HG02981 (cell line): ENCODE data around the gene CFAP157.

ENCODE experiments used
- ATAC-seq: cut with Tn5 transposase; IDR thresholded peaks from one replicate; pipeline ENCODE4 v1.9.1; 2021; ENCODE audit warnings: mild to moderate bottlenecking, moderate library complexity; ENCODE audit not compliant: unreplicated experiment

Gene CFAP157

DNA sequence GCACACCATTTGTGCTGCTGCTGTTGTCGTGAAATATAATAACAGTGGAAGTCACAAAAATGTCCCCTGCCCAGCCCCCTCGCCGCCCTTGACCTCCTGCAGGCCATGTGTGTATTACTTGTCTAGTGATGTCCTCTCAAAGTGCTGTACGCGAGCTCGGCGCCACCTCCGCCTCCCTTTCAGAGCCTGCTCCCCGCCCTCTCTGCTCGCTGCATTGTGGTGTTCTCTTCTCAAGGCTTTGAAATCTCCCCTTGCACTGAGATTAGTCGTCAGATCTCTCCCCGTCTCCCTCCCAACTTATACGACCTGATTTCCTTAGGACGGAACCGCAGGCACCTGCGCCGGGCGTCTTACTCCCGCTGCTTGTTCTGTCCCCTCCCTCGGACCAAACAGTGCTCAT lies 14.7 kb upstream of the CFAP157 start:
- ATAC-seq: no peak

DNA sequence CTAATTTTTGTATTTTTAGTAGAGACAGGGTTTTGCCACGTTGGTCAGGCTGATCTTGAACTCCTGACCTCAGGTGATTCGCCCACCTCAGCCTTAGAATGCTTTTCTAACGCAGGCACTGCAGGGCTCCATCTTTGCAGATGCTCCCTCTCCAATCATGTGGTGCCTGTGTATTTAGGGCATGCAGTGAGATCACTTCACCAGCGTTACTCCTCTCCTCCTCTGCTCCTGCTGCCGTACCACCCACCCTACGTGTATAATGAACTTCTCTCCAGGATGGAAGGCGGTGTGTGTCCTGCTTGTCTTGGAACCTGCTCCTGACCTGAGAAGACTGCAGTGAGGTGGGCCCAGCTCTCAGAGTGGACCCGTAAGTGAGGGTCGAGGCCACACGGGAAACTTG lies 13.6 kb upstream of the CFAP157 start:
- ATAC-seq: no peak

DNA sequence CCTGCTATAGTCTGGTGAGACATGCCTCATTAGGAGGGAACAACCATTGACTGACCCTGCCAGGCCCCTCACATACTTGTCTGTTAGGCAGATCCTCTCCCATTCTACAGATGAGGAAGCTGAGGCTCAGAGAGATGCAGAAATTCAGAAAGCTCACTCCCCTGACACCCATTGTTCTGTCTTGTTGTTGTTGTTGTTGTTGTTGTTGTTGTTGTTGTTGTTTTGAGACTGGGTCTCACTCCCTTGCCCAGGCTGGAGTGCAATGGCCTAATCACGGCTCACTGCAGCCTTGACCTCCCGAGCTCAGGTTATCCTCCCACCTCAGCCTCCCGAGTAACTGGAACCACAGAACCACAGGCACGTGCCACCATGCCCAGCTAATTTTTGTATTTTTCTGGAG lies 13.1 kb upstream of the CFAP157 start:
- ATAC-seq: no peak

DNA sequence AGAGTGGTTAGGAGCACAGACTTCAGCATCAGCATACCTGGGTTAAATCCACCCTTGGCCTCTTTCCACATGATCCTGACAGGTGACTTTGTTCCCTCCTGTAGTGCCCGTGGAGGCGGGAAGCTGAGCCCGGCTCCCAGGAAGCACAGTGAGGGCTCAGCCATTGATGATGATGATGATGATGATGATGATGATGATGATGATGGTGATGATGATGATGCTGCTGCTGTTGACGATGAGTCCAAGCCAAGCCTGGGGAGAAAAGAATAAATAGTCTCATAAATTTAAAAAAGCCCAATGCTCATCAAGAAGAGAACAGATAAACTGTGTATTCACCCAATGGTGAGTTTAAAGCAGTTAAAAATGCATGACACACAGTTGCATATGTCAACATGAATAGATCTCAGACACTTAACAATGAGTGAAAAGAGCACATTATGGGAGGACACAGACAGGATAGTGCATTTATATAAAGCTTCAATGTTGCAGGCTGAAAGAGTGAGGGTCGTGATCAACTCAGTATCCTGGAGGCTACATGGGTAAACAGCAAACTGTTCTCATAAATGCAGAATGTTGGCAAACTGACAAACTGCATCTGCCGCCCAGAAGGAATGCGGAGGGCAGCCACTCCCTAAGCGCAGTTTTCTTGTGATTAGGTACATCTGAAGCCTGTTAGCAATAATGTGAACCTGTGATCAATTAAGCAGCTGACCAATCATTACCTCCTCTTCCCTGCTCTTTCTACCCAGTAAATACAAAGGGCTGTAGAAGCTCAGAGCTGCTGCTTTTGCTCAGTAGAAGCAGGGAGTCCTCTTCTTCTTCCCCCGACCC lies 11.7 kb upstream of the CFAP157 start:
- ATAC-seq: no peak

DNA sequence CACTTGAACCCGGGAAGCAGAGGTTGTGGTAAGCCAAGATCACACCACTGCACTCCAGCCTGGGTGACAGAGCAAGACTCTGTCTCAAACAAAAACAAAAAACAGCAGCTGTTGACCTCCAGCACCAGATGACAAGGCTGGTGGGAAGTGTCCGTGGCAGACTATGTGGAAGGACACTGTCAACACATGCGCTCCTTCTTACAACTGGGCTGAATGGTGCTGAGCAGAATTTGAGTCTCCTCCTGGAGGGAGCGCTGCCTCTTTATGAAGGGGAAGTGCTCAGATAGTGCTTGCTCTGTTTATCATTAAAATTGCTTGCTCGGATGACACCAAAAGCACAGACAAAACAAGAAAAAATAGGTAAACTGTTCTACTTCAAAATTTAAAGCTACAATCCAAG lies 9.2 kb upstream of the CFAP157 start:
- ATAC-seq: no peak

DNA sequence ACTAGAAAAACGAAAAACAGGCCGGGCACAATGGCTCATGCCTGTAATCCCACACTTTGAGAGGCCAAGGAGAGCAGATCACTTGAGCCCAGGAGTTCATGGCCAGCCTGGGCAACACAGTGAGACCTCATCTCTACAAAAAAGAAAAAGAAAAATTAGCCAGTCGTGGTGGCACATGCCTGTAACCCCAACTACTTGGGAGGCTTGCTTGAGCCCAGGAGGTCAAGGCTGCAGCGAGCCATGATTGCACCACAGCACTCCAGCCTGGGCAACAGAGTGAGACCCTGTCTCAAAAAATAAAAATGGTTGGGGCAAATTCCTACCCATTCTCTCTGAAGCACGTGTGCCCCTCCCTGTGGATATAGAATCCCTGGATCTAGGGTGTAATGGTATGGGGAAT lies 8.4 kb upstream of the CFAP157 start:
- no peak for ATAC-seq

DNA sequence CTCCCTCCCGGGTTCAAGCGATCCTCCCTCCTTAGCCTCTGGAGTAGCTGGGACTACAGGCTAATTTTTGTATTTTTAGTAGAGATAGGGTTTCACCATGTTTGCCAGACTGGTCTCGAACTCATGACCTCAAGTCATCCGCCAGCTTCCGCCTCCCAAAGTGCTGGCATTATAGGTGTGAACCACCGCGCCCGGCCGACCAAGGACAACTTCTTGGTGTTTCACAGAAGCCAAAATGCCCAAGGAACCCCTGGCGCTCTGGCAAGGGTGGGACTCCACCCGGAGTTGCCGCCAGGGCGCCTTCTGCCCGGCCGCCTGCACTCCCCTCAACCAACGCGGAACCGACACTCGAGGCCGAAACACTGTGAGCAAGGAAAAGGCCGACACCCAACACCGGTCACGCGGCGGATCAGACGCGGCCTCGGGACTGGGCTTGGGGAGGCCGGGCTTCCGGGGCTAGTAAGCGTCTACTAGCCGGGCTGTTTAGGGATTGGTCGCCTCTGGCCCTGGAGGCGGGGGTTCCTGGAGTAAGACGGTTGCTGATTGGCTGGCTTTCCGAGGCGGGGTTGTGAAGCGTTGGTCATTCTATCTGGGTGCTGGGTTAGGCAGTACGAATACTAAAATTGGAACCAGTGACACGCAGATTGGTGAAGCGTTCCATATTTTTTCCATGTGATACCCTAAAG lies 7.7 kb upstream of the CFAP157 start:
- ATAC-seq: peak; percentile 91

DNA sequence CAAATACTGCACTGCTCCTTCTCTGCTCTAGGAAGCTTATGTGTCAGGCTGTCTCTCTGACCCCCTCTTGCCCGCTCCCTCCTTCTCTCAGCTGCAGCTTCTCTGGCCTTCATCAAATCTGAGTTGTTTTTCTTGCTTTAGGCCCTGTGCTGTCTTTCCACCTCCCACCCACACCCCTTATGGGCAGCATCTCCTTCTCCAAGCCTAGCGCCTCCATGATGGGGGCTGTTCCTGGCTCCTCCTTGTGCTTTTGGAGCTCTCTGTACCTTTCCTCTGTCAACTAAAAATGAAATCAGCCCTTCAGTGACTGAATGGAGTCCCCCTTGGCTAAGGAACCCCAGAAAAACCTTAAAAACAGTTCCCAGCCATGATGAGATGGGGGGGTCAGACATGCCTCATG lies 6.6 kb upstream of the CFAP157 start:
- no peak for ATAC-seq

DNA sequence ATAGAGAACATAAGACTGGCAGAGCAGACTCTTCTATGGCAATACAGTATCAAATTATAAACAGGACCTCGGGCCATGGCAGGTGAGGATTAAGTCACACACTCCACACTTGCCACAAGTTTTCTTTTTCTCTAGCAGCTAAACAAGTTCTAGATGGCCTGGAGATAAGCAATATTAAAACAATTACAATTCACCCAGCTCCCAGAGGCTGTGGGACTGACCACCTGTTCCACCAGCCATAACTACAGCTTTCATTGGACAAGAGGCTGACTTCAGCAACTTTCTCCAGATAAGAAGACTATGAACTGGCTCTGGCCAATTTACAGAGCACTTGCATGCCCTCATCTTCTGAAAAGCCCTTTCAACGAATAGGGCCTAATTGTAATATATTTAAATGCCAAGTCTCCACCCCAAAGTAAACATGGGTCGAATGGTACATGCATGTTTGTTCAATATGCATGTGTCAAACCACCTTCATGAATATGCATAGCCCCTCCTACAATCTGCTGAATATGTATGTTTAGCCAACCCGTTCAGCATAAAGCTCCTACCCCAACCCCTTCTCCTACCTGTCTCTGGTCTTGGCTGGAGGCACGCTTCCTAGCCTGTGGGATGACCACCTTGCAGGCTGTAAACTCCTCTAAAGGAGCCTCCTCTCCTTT lies 6.1 kb upstream of the CFAP157 start:
- no peak for ATAC-seq

DNA sequence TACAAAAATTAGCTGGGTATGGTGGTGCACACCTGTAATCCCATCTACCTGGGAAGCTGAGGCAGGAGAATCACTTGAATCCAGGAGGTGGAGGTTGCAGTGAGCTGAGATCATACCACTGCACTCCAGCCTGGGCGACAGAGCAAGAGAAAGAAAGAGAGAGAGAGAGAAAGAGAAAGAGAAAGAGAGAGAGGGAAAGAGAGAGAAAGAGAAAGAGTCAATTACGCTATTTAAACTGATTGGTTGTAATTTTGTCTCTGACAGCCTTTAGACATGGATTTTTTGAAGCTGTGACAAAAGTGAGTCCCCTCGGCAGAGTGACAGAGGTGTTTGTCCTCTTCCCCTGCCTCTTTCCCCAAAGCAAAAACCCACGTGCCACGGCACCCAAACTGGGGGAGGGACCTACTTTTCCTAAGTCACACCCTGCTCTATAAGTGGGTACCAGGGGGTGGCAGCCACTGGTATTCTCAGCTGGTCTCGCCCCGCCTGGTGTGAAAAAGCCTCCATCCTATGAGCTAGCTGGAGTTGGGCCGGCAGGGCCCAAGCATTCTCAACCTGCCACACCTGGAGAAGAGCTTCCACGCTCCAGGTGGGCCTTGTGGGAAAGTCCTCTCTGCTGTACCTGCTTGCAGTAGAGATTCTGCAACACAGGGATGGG lies 3.4 kb upstream of the CFAP157 start:
- no peak for ATAC-seq

DNA sequence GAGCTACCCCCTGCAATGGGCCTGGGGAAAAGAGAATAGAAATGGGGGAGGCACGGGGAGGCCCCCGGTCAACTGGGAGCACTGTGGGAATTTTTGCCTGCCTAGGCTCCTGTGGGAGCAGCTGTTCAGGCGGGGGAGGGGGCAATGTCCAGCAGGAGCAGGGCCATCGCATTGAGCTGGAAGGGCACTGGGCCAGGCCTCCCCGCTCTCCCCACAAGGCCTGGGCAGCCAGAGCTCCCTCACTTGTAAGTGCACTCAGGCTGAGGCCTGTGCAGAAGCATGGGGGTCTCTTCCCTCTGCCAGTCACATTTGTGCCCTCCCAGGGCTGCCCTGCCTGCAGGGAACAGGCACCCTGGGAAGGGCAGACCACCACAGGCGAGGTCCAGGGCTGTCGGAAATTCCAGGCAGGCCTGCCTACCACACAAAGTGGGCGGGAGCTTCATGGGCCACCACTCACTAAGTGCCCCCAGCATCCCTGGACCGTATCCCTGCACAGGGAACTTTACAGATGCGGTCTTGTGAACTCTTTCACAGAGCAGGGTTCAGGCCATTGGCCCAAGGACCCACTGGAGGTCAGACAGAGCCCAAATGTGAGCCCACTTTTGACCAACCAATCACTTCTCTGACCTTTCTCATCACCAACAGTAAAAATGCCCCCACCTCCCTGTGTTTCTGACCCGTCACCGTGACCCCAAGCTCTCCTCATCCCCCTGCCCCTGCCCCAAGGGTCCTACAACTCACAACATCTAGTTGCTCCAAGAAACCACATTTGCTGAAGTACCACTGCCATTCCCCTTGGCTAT lies 1.0 kb upstream of the CFAP157 start:
- ATAC-seq: no peak

DNA sequence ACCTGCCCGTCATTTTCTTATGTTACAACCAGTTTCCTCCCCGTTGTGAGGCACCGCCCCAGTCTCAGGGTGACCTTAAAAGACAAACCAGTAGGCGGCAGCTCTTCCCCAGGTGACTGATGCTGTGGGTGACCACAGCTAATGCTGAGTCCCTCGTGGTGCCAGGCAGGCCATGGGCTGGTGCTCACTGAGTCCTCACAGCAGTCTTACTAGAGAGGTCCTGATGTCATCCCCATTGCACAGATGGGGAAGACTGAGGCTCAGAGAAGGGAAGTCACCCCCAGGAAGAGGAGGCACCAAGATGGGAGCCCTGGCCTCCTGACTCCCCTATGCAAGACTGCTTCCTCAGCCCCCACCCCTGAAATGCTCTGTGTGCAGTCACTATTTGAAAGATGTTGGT lies 978 bp downstream of the CFAP157 start:
- no peak for ATAC-seq

DNA sequence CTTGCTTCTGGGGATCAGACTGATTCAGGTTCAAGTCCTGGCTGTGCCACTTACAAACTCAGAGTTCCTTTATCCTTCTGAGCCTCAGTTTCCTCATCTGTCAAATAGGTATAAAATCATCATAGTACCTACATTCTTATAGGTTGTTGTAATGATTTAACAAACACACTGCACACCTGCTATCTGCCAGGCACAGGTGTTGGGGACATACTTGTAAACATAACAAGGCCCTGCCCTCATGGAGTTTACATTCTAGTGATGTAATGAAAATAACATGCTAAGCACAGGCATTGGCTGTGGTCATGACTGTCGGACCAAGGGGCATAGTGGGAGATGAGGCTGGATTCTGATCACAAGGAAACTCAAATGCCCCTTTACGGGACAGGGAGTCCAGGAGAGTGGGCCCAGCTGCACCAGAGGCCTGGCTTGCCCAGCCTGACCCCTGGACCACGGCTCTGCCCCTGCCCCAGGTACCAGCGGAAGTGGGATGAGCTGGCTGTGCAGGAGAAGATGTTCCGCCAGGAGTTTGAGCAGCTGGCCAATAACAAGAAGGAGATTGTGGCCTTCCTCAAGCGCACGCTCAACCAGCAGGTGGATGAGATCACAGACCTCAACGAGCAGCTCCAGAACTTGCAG lies 2.3 kb downstream of the CFAP157 start:
- no peak for ATAC-seq

DNA sequence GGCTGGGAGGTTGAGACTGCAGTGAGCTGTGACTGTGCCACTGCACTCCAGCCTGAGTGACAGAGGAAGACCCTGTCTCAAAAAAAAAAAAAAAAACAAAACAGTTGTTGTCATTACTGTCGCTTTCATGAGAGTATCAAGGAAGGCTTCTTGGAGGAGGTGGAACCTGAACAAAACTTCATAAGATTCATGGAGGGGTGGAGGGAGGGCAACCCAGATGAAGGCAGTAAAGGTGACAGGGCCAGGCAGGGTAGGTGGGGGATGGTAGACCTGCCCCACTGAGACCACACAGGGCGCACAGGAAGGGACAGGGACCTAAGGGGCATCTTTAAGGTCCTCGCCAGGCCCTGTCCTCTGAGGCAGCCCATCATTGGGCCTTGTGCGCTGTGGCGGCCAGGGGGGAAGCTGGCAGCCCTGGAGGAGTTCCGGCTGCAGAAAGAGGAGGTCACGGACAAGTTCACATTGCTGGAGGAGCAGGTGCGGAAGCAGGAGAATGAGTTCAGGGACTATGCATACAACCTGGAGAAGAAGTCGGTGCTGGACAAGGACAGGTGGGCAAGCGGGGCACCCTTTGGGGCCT lies 3.5 kb downstream of the CFAP157 start:
- no peak for ATAC-seq

DNA sequence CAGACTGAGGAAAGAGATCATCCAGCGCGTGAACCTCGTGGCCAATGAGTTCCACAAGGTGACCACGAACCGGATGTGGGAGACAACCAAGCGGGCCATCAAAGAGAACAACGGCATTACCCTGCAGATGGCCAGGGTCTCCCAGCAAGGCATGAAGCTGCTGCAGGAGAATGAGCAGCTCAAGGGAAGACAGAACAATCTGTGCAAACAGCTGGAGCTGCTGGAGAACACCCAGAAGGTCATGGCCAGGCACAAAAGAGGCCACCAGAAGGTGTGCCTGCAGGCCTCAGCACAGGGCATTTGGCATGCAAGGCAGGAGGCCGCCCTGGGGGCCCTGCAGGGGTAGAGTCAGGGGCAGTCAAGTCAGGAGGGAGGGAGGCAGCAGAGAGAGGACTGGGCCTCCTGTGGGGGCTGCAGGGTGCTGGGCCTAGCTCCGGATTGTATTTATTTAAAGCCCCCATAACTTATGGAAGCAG lies 4.5 kb downstream of the CFAP157 start:
- no peak for ATAC-seq

DNA sequence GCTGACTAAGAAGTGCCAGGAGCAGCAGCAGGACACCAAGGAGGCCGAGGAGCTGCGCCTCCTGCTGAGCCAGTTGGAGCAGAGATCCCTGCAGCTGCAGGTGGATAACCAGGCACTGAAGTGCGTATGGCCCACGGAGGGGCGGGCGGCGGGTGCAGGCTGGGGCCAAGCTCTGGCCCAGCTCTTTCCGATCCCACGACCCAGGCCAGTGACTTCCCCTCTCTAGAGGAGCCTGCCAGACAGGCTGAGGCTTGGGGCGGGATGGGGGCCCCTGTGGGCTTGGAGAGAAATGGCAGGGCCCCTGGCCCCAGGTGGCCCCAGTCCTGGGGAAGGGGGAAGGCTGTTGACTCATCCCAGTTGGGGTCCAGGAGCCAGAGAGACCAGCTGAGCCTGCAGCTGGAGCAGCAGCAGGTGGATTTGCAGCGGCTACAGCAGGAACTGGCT lies 5.1 kb downstream of the CFAP157 start:
- no peak for ATAC-seq

DNA sequence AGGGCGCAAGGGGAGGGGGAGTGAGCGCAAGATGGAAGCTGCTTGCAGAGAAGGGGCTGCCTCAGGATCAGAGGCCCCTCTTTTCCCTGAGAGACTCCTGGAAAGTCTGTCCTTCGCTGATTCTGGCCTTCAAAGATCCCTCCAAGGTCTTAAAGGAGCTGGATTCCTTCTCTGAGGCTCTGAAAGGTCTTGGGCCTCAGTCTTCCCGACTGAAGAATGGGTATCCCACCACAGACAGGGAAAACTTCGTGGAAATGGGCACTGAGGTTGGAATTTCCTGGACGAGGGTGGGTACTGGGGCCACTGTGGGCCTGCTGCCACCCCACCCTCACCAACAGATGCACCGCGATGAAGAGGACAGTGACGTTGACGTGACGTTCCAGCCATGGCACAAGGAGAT lies 5.6 kb downstream of the CFAP157 start:
- ATAC-seq: no peak

DNA sequence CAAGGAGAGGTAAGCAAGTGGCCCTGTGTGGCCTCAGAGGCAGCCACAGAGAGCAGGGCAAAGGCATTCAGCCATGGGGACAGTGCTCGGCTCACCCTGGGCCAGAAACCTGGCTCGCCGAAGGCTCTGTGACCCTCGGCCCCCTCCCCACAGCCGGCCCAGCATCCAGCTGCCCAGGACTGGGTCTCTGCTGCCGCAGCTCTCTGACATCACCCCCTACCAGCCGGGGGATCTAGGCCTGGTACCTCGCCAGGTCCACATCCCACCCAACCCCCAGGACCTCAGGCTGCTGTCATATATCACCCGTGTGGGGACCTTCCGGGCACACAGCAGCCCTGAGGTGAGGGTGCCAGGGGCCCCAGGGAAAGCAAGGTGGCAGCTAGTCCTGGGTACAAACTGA lies 6.1 kb downstream of the CFAP157 start:
- ATAC-seq: no peak

DNA sequence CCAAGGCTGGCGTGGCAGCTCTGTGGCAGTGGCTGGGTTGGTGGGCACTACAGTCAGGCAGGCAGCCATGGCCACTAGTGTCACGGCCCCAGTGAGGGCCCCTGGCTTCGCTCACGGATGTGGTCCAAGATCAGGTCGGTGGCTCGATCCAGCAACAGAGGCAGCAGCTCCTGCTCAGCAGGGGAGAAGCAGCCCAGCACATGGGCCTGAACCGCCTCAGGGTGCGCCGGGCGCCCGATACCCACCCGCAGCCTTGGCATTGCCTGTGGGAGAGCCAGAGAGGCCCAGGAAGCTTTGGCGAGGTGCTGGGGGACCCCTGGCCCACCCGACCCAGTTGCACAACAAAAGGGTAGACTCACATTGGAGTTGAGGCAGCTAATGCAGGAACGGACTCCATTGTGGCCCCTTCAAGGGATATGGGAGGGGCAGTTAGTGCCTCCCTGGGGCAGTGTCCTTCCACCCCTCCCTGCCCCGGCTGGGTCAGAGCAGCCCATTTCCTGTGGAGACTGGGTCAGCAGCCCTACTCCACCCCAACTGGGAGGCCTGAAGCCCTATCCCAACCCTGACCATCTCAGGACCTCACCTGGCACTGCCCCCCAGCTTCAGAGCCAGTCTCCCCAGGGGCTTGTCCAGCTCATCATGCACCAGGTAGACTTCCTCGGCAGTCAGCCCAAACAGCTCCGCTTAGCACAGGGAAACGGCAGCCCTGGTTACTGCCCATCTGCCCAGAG lies 7.4 kb downstream of the CFAP157 start:
- no peak for ATAC-seq
